Stimulated activated naive CD8-positive, alpha-beta T cell treated with anti-CD3 and anti-CD28 coated beads, Interleukin-15, amount 100 ng/mL, for 72 hours (primary cell): Measurements from ENCODE around the gene ZNF519.
"Not testable (repeated sequence)": the region's sequence is repeated elsewhere in the genome, so short reads cannot be mapped to it uniquely, and the experiment has no call there.

Experiments
- ATAC-seq: fragments of 150-1000 bp; cut with Tn5 transposase; 2 replicates; pipeline ENCODE4 v1.10.0; 2021; ENCODE audit warnings: mild to moderate bottlenecking, moderate library complexity
- DNase-seq, 2 donors: peaks; one replicate each; pipeline ENCODE4 v3.0.0; 2021 to 2022
- H3K27ac Mint-ChIP-seq, 2 donors: one replicate each; pipeline ENCODE4 v1.8.0; 2022; ENCODE audit warnings: mild to moderate bottlenecking in 2 of 2, mixed read lengths in 2 of 2, moderate library complexity in 2 of 2
- H3K27me3 Mint-ChIP-seq: one replicate; pipeline ENCODE4 v1.8.0; 2022; ENCODE audit warnings: mixed read lengths
- H3K4me1 Mint-ChIP-seq: one replicate; pipeline ENCODE4 v1.8.0; 2022; ENCODE audit warnings: mild to moderate bottlenecking, mixed read lengths
- H3K4me3 Mint-ChIP-seq, 2 donors: one replicate each; pipeline ENCODE4 v1.8.0; 2022; ENCODE audit warnings: mild to moderate bottlenecking in 2 of 2, mixed read lengths in 2 of 2, moderate library complexity in 1 of 2
- H3K9me3 Mint-ChIP-seq, 2 donors: one replicate each; pipeline ENCODE4 v1.8.0; 2022; ENCODE audit warnings: mixed read lengths in 2 of 2

The ZNF519 gene

GRCh38 chr18:14131696-14132270 is 452 bp downstream of the ZNF519 start:
- H3K9me3 Mint-ChIP-seq, DNase-seq, H3K27me3 Mint-ChIP-seq: not testable (repeated sequence)
- peak overlapping the region; percentile 97 for H3K27ac Mint-ChIP-seq
- H3K4me1 Mint-ChIP-seq: peaks cover 30% of the 10 kb centered on the region
- peak; percentile 60 for ATAC-seq
- H3K4me3 Mint-ChIP-seq: peak overlapping the region; percentile 92 to 94

GRCh38 chr18:14130804-14131203 is 1.4 kb downstream of the ZNF519 start:
- not testable (repeated sequence) for ATAC-seq, H3K27ac Mint-ChIP-seq, H3K9me3 Mint-ChIP-seq, H3K27me3 Mint-ChIP-seq, DNase-seq
- Mint-ChIP-seq H3K4me1 (peaks cover 30% of the 10 kb centered on the region), H3K4me3 (peak overlapping the region; percentile 92 to 94)

- Mint-ChIP-seq H3K4me1 (peaks cover 12% of the 10 kb centered on the region), H3K9me3 (no peaks in the 10 kb centered on the region), H3K27me3 (no peaks in the 10 kb centered on the region), H3K4me3 (no peak overlapping the region), H3K27ac (peak overlapping the region in 1 of 2 donors; percentile 42)
- DNase-seq (no peak), ATAC-seq (no peak)
Measured at GRCh38 chr18:14124689-14125088, 7.5 kb downstream of the ZNF519 start.

DNA sequence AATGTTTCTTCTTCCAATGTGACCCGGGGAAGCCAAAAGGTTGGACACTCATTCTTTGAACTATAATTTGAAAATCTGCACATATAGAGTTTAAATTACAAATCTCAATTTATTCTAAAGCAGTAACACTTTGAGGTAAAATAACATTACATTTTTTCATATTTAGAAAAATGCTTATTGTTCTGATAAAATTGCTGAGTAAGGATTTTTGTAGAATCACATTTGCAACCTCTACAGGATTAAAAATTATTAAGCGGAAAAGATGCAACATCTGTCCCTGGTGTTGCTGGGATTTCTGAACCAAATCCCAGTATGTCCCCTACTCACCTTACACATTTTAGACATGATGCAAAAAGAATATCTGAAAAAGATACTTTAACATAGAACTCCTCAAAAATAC is 10.1 kb downstream of the ZNF519 start:
- Mint-ChIP-seq H3K4me1 (no peaks in the 10 kb centered on the region), H3K27me3 (no peaks in the 10 kb centered on the region), H3K27ac (no peak overlapping the region), H3K4me3 (no peak overlapping the region), H3K9me3 (peaks cover 0 to 5% of the 10 kb centered on the region in 2 donors)
- ATAC-seq (no peak), DNase-seq (no peak)

- ATAC-seq (no peak), DNase-seq (no peak)
- Mint-ChIP-seq H3K27me3 (no peaks in the 10 kb centered on the region), H3K27ac (no peak overlapping the region), H3K9me3 (peaks cover 0 to 6% of the 10 kb centered on the region in 2 donors), H3K4me1 (no peaks in the 10 kb centered on the region), H3K4me3 (no peak overlapping the region)
Measured at GRCh38 chr18:14120926-14121325, 11.3 kb downstream of the ZNF519 start.

DNA sequence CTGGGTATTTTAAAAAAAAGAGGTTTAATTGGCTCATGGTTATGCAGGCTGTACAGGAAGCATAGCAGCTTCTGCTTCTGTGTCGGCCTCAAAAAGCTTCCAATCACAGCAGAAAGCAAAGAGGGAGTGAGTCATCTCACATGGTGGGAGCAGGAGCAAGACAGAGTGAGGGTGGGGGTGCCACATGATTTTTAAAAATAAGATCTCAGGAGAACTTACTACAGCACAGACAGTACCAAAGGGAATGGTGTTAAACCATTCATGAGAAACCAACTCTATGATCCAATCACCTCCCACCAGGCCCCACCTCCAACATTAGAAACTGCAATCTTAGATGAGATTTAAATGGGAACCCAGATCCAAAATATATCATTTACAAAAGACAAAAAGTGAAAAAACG is 14.6 kb downstream of the ZNF519 start:
- no peak overlapping the region for H3K27ac Mint-ChIP-seq
- DNase-seq: no peak
- H3K4me1 Mint-ChIP-seq: no peaks in the 10 kb centered on the region
- no peak for ATAC-seq
- H3K27me3 Mint-ChIP-seq: no peaks in the 10 kb centered on the region
- H3K9me3 Mint-ChIP-seq: peaks cover 0 to 21% of the 10 kb centered on the region in 2 donors
- H3K4me3 Mint-ChIP-seq: no peak overlapping the region

DNA sequence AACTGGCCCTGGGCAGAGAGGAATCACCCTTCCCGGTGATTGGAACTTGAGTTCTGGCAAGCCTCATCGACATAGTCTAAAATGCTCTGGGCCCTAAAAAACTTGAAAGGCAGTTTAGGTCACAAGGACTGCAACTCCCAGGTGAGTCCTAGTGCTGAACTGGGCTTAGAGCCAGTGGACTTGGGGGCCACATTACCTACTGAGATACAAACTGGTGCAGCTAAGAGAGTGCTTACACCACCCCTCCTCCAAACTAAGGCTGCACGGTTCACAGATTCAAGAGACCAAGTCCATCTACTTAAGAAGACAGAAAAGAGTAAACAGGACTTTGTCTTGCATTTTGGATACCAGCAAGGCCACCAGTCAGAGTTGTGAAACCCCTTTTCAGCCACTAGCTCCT is 25.3 kb downstream of the ZNF519 start:
- no peak overlapping the region for H3K4me3 Mint-ChIP-seq
- no peaks in the 10 kb centered on the region for H3K27me3 Mint-ChIP-seq
- DNase-seq: no peak
- no peaks in the 10 kb centered on the region for H3K4me1 Mint-ChIP-seq
- ATAC-seq: no peak
- H3K9me3 Mint-ChIP-seq: peaks cover 26 to 36% of the 10 kb centered on the region in 2 donors
- no peak overlapping the region for H3K27ac Mint-ChIP-seq

- no peak overlapping the region for H3K27ac Mint-ChIP-seq
- no peaks in the 10 kb centered on the region for H3K27me3 Mint-ChIP-seq
- DNase-seq (no peak), ATAC-seq (no peak)
- peaks cover 20 to 45% of the 10 kb centered on the region in 2 donors for H3K9me3 Mint-ChIP-seq
- no peak overlapping the region for H3K4me3 Mint-ChIP-seq
- peaks cover 11% of the 10 kb centered on the region for H3K4me1 Mint-ChIP-seq
Measured at GRCh38 chr18:14104906-14105748, 27.1 kb downstream of the ZNF519 start.

DNA sequence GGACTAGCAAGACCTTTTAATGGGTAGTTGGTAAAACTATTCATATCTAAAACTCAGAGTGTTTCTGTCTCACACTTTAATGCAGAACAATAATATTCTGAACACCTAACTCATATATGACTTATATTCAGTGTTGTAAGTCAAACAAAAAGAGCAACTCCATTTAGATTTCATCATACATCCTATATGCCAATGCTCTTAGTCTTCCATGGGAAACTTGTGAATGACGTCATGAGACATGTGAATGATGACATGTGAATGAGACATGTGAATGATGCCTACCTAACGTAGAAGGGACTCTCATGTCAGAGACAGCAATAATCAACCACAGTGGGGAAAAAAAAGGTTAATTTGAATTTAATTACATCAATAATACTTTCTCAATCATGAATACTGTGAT is 28.0 kb downstream of the ZNF519 start:
- Mint-ChIP-seq H3K27me3 (no peaks in the 10 kb centered on the region), H3K27ac (no peak overlapping the region), H3K4me1 (peaks cover 12% of the 10 kb centered on the region), H3K4me3 (no peak overlapping the region), H3K9me3 (peaks cover 20 to 46% of the 10 kb centered on the region in 2 donors)
- DNase-seq (no peak), ATAC-seq (no peak)

DNA sequence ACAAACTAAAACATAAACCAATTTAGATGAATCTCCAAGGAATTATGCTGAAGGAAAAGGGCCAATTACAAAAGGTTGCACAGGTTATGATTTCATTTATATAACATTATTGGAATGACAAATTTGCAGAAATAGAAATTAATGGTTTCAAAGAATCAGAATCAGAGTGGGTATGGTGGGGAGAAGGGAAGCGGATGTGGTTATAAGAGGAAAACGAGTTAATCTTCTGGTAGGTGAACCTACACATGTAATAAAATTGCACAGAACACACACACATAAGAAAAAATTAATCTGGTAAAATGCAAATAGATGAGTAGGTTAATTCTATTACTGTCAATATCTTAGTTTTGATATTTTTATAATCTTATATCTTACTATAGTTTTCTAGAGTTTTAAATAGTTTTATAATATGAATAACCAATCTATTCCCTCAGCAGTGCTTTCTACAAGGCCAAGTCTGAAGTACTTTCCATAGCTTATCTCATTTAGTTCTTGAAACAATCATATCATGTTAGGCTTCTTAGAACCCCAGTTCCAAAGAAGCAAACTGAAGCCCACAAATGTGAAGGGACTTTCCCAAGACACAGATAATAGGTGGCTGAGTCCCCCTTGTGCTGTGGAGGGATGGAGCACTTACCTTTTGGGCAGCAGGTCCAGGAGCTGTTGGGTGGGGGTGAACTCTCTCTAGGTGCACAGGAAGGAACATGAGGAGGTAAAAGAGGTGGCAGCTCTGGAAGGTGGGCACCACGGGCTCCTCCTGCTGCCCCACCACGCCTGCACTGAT is 31.5 kb downstream of the ZNF519 start:
- H3K4me1 Mint-ChIP-seq: peaks cover 28% of the 10 kb centered on the region
- ATAC-seq: peak; percentile 78
- H3K9me3 Mint-ChIP-seq: peaks cover 16 to 34% of the 10 kb centered on the region in 2 donors
- no peaks in the 10 kb centered on the region for H3K27me3 Mint-ChIP-seq
- H3K27ac Mint-ChIP-seq: peak overlapping the region; percentile 51 to 72
- H3K4me3 Mint-ChIP-seq: peak overlapping the region in 1 of 2 donors; percentile 47
- DNase-seq: no peak

DNA sequence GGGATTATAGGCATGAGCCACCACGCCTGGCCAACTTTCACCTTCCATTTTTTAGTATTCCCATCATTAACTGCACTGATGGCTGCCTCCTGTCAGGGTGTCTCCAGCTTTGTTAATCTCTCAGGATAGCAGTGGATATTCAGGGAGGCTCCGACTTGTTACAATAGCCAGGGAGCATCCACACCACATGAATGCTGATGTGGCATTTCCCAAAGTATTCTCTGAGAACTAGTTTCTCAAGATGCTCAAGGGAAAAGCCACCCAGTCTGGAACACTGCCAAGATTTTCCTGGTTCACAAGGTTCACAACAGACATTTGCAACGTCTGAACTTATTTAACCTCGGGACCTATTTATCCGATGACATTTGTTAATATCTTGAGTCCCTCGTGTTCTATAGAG is 33.8 kb downstream of the ZNF519 start:
- H3K27me3 Mint-ChIP-seq: no peaks in the 10 kb centered on the region
- ATAC-seq: no peak
- no peak for DNase-seq
- peaks cover 28% of the 10 kb centered on the region for H3K4me1 Mint-ChIP-seq
- no peak overlapping the region for H3K4me3 Mint-ChIP-seq
- no peak overlapping the region for H3K27ac Mint-ChIP-seq
- peaks cover 0 to 17% of the 10 kb centered on the region in 2 donors for H3K9me3 Mint-ChIP-seq

DNA sequence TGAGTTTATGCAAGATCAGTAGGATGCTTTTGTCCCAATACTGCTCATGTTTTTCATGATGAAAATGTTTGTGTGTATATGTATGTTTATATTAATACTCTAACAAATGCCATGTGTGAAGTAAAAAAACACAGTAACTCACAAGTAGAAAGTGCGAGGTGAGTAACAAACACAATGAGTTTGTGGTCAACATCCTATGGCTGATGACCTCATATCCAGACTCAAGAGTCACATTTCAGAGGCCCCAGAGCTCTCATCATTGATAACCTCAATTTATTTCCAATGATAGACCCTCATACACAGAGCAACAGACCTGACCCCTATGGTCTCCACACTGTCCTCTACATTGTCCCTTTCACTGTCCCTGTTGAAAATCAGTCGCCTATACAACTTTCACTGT is 34.5 kb downstream of the ZNF519 start:
- Mint-ChIP-seq H3K4me1 (peaks cover 28% of the 10 kb centered on the region), H3K27ac (peak overlapping the region; percentile 27 to 80), H3K9me3 (peaks cover 0 to 17% of the 10 kb centered on the region in 2 donors), H3K4me3 (no peak overlapping the region), H3K27me3 (no peaks in the 10 kb centered on the region)
- peak; percentile 79 for ATAC-seq
- no peak for DNase-seq

DNA sequence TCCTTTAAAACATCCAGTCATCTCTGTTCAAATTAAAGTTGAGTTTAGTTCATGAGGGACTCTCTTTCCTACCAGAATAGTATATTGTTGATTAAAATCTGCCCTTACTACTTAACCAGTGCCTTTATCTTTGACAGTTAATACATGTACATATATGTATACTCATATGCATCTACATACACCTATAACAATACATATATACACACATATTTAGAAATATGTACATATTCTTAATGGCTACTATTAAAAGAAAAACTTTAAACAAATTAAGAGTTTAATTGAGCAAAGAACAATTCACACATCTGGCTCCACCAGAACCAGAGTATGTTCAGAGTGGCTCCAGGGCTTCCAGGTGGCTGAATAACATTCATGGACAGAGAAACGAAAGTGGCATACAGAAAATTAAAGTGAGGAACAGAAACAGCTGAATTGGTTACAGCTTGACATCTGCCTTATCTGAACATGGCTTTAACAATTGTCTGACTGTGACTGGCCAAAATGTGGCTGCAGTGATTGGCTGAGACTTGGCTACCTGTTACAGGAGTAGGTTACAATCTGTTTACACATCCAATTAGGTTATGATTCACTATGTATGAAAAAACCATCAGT is 38.8 kb downstream of the ZNF519 start:
- ATAC-seq (no peak), DNase-seq (no peak)
- no peak overlapping the region for H3K27ac Mint-ChIP-seq
- H3K9me3 Mint-ChIP-seq: no peaks in the 10 kb centered on the region
- H3K27me3 Mint-ChIP-seq: no peaks in the 10 kb centered on the region
- peaks cover 8% of the 10 kb centered on the region for H3K4me1 Mint-ChIP-seq
- H3K4me3 Mint-ChIP-seq: no peak overlapping the region

DNA sequence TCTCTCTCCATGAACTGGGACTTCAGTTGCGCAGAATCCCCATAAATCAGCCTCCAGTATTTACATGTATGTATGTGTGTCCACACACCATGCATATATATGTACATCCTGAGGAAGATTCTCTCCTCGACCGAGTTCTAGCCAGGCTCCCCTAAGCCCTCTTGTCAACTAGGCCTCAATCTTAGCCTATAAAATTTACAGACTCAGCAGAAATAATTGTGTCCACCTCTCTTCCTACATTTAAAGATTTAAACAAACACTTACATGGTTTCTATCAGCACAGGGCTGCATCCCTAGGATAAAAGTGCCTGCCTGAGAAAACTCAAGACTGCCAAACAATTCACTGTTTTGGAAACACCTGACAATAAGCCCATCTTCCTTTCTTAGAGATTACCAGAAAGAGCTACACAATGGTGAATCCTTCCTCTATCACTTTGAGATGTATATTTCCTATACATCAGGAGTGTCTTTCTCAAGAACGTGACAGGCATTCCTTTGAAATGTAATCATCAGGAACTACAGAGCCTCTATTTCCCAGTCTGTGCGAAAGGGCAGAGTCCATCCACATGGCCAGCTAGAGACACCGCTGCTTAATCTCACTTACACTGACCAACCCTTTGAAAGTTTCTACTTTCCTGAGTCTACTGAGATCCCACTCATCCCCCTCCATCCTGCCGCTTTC is 39.5 kb downstream of the ZNF519 start:
- H3K4me3 Mint-ChIP-seq: no peak overlapping the region
- ATAC-seq: no peak
- DNase-seq: no peak
- no peaks in the 10 kb centered on the region for H3K27me3 Mint-ChIP-seq
- no peak overlapping the region for H3K27ac Mint-ChIP-seq
- no peaks in the 10 kb centered on the region for H3K9me3 Mint-ChIP-seq
- peaks cover 2% of the 10 kb centered on the region for H3K4me1 Mint-ChIP-seq

DNA sequence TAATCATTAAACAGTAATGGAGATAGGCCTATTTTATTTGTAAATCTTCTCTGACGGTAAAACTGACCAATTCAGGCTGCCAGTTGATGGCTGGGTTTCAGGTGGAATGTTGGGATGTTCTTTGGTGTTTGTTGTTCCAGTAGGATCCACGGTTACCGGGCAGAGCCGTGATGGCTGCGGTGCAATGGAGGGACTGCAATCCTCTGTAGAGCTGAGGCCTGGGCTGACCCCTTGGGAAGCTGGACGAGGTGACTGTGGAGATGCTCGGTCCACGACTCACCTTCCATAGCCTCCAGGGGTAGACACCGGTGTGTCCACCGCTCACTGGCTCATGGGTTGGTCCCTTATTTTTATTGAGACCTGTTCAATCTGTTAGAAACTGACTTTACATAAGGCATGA is 42.5 kb downstream of the ZNF519 start:
- peak overlapping the region in 1 of 2 donors; percentile 71 for H3K27ac Mint-ChIP-seq

More for the DNA sequence above, 42.5 kb downstream of the ZNF519 start:
- H3K27me3 Mint-ChIP-seq: no peaks in the 10 kb centered on the region
- no peak for ATAC-seq
- no peaks in the 10 kb centered on the region for H3K4me1 Mint-ChIP-seq
- no peak for DNase-seq
- no peak overlapping the region for H3K4me3 Mint-ChIP-seq
- H3K9me3 Mint-ChIP-seq: no peaks in the 10 kb centered on the region
